ENCODE measurements around the gene ADGRV1.

DNA sequence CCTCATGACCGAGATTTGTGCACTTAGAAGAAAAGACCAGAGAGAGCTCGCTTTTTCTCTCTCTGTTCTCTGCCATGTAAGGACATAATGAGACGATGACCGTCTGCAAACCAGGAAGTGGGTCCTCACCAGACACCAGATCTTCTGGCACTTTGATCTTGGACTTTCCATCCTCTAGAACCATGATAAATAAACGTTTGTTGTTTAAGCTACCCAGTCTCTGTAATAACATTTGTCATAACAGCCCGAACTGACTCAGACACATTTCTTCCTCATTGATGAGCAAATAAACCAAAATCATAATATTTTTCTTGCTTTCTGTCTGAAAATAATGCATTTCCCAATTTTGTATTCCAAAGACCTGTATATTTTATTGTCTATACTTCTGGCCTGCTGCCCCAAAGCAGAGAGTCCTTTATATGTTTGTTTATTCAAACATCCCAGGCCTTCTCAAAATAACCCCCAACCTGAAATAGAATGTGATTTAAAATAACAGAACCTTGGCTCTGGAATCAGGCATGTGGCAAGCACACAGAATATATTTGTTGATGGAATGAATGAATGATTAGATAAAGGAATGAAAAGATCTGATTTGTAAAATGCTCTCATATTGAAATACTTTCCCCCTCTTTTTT lies 396.5 kb downstream of the ADGRV1 start:
- TF ChIP-seq, protein P1, sequence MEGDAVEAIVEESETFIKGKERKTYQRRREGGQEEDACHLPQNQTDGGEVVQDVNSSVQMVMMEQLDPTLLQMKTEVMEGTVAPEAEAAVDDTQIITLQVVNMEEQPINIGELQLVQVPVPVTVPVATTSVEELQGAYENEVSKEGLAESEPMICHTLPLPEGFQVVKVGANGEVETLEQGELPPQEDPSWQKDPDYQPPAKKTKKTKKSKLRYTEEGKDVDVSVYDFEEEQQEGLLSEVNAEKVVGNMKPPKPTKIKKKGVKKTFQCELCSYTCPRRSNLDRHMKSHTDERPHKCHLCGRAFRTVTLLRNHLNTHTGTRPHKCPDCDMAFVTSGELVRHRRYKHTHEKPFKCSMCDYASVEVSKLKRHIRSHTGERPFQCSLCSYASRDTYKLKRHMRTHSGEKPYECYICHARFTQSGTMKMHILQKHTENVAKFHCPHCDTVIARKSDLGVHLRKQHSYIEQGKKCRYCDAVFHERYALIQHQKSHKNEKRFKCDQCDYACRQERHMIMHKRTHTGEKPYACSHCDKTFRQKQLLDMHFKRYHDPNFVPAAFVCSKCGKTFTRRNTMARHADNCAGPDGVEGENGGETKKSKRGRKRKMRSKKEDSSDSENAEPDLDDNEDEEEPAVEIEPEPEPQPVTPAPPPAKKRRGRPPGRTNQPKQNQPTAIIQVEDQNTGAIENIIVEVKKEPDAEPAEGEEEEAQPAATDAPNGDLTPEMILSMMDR (IDR thresholded peaks at IDR 0.05), result no peak
- TF ChIP-seq POLR2A (IDR thresholded peaks at IDR 0.05), result no peak

Data from Peyer's patch (tissue), 4 donors.